GM19468 (cell line): ENCODE data around the gene ADAMTS19.

ENCODE experiments used
- ATAC-seq: cut with Tn5 transposase; IDR thresholded peaks from one replicate; pipeline ENCODE4 v1.9.1; 2021; ENCODE audit warnings: mild to moderate bottlenecking, moderate library complexity, moderate number of reproducible peaks; ENCODE audit not compliant: unreplicated experiment; ENCODE audit errors: extremely low read depth

Gene ADAMTS19

DNA sequence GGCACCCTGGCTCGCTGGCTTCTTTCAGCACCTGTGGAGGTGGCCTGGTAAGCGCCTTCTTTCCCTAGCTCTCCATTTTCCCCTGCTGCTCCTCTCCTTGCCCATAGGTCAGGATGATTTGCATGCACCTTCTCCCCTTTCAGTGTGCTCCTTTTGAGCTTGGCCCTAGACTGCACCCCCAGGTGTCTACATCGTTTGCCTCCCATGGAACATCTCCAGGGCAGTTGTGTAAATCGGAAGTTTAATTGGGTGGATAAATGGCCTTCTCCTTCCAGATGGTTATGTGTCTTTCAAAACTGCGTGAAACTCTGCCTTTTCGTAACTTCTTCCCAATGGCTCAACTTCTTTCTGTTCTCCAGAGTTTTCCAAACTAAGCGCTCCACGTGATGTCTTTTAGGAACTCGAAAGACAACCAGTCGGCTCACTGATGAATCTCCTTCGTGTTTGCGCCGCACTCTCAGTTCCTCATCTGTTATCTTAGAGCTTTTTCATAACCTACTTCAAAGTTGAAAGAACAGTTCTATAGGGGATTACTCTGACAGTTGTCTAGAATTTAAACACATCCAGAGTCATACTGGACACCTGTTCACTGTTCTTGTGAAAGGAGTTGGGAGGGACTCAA is 1.7 kb downstream of the ADAMTS19 start:
- ATAC-seq, result no peak

DNA sequence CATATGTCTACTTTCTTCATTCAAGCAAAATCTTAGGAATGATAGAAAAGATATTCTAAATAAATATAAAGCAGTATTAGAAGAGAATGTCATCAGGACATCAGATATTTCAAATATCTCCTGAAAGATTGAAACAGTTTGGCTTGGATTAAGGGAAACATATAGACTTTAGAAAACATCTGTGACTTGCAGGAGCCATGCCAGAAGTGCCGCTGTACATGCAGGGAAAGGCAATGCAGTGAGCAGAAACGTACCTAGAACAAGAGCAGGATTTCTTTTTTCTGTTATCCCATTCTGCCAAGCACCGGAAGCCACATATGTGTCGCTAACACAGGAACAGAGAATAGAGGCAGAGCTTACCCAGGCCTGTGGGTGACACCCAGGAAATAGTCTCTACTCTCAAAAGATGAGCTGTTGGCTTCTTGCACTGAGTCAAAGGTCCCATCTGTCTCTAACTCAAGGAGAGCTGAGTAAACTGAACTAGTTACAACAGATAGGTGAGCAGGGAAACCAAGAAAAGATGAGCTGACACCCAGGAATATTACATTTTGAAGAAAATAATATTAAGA is 5.8 kb downstream of the ADAMTS19 start:
- no peak for ATAC-seq

DNA sequence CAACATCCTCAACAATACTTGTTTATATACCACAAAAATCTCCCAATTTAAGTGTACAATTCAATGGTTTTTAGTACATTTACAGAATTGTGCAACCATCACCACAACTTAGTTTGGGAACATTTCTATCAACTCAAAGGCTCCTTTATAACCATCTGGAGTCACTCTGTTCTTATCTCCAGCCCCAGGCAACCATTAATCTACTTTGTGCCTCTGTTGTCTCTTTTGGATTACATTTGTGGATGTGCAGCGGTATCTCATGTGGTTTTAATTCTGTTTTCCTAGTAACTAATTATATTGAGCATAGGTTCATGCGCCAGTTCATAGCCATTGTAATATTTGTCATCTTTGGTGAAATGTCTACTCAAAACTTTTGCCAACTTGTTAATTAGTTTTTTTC is 14.4 kb downstream of the ADAMTS19 start:
- no peak for ATAC-seq

- ATAC-seq, result no peak
Measured at GRCh38 chr5:129476751-129477150, 16.7 kb downstream of the ADAMTS19 start.

DNA sequence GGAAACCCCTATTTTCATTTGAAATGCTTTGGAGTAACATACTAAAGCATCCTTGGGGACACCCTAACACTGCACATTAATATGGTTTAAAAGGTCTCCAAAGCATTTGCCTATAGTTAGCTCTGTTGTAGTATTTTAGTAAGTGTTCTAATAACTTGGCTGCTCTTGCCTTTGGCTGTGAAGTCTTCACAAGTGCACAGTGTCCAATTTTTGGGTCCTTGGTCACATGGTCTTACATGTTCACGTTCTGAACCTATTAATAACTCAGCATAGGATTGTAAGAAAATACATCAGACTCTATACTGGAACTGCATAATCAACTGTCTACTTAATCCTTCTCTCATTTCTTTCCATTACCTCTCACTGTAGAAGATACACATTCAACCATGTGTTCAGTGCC is 17.4 kb downstream of the ADAMTS19 start:
- no peak for ATAC-seq

GRCh38 chr5:129481161-129481560 is 21.1 kb downstream of the ADAMTS19 start:
- no peak for ATAC-seq

- no peak for ATAC-seq
Measured at GRCh38 chr5:129496421-129496820, 36.3 kb downstream of the ADAMTS19 start.

- no peak for ATAC-seq
Measured at GRCh38 chr5:129496864-129497595, 36.9 kb downstream of the ADAMTS19 start.

- peak; percentile 76 for ATAC-seq
Measured at GRCh38 chr5:129499208-129499852, 39.2 kb downstream of the ADAMTS19 start.

DNA sequence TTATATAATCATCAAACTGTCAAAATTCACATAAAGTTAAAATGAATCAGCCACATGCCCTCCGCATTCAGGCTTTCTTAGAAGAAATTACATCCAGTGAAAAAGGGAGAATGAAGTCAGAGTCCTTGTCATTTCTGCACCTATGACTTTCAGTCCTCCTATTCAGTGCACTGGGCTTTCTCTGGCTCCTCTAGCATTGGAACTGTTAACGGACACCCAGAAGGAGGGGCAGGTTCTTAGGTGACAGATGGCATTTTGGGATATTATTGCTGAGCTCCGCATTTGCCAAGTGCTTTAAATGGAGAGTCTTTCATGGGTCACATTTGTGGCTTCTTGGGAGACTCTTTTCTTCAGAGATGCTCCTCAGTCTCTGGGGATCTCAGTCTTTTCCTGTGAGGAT is 40.0 kb downstream of the ADAMTS19 start:
- no peak for ATAC-seq

DNA sequence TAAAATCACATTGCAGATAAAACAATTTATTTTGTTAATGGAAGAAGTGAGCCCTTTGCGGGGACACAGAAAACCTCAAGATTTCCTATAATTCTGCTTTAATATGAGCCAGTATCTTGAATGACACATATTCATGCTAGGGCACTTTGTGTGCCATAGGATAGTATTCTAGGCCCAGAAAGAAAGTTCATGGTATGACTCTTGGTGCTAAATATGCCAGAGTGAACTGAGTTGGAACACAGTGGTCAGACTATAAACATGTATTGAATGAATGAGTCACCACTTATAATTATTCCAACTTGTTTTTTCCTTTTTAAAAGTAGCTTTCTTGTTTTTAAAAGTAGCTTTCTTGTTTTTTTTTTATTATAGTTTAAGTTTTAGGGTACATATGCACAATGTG is 46.0 kb downstream of the ADAMTS19 start:
- ATAC-seq, result no peak

DNA sequence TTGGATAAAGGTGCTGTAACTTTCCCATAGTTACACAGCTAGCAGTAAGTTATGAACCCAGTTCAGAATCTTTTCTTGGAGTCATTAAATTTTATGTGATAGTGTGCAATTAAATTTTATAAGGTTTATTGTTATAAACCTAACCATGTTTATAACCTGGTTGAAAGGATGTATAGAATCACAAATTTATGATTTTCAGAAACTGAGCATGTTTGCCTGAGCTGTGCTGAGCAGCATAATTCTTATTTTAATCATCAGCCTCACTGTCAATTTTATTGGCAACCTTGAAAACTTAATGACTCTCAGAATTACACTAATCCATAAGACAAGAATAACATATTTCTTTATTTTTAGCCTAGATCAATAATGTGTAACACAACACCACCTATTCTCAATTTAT is 46.9 kb downstream of the ADAMTS19 start:
- no peak for ATAC-seq

- ATAC-seq, result no peak
Measured at GRCh38 chr5:129507527-129507926, 47.4 kb downstream of the ADAMTS19 start.

GRCh38 chr5:129508606-129509005 is 48.5 kb downstream of the ADAMTS19 start:
- no peak for ATAC-seq

- ATAC-seq, result no peak
Measured at GRCh38 chr5:129509363-129509975, 49.4 kb downstream of the ADAMTS19 start.

GRCh38 chr5:129511291-129511690 is 51.2 kb downstream of the ADAMTS19 start:
- ATAC-seq, result no peak

- no peak for ATAC-seq
Measured at GRCh38 chr5:129541051-129541450, 81.0 kb downstream of the ADAMTS19 start.

DNA sequence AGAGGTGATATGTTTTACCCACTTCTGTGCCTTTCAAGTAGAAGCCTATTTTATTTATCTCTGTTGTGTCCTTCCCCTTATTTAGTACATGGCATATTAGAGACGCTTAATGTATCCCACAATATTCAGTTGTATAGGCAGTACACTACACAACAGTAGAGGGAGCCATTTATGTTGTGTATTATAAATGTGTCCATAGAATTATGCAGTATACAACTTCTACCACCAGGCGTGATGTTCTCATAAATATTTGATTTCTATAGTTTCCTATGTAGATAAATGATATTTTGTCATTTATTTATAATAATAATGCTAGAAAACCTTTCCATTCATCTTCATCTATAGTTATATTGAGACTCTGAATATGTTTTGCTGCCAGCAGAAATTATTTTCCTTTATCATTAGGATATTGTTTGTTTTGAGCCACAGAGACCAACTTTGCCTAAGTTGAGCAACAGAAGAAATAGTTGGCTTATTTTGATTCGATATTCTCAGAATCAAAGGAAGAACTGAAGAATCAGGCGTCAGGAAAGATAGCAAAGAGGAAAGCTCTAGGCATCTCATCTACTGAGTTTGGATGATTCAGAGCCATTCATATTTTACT is 81.7 kb downstream of the ADAMTS19 start:
- ATAC-seq, result no peak

GRCh38 chr5:129547137-129547536 is 87.0 kb downstream of the ADAMTS19 start:
- ATAC-seq, result no peak

DNA sequence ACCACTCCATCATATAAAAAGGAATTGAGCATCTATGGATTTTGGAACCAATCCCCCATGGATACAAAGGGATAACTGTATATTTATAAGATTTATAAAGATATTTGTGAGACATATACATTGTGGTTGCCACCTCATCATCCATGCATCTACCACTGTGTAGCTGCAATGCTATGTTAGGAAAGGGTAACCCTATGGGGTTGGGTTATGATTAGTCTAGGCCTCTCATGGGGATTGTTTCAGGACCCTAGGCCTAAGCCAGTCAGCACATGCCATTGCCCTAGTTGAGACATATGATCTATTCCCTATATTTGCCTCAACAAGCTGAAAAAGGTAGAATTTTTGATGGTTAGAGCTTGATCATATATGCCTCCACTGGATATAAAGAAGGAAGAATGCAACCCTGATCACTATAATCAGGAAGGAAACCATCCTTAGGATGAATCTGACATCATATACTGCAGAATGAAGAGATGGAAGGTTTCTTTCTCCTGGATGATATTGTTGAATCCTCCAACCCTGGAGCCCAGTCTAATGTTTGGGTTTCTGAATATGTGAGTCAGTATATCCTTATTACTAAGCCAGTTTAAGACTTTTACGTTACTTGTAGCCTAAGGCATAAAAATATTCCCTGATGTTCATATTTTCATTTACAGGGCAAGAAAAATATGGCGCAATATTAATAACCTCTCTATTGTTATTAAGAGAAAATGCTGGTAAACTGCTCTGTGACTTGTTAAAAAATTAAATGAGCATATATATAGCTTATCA is 94.2 kb downstream of the ADAMTS19 start:
- ATAC-seq, result no peak
